DMS114 treated with DMSO at 0.1 percent for 48 hours (cell line): ENCODE results near the gene SULT1A1.
"Not testable (repeated sequence)": the region's sequence is repeated elsewhere in the genome, so short reads cannot be mapped to it uniquely, and the experiment has no call there.

ENCODE experiments used
- DNase-seq: peaks from one replicate; lab custom pipeline; 2025; ENCODE audit not compliant: unreplicated experiment; lab: John Stamatoyannopoulos, UW

Gene SULT1A1

DNA sequence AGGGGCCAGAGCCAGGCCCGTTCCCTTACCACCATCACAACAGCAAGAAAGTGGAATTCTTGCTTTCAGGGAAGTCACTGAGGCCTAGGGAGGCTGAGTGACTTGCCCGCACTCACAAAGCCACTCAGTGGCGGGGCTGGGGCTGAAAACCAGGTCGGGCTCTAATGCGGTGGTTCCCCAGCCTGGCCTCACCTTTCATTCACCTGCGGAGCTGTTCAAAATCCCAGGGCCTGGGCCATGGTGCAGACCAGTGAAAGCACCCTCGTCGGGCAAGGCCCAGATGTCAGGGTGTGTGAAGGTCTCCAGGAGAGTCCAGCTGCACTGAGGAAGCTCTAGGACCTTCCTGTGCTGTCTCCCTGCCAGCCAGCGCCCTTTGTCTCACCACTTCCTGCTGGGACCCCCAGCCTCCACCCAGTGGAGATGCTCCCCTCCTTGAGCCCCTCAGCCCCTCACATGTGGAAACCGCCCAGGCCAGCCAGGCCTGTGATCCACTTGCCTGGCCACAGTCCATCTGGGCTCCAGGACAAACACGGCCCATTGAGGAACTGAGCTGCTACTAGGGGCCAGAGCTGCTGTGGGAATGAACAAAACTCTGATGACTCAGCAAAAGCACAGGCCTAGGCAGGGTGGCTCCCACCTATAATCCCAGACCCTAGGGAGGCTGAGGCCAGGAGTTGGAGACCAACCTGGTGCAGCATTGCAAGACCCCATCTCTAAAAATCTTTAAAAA, 812 bp downstream of the SULT1A1 start:
- DNase-seq: not testable (repeated sequence)

DNA sequence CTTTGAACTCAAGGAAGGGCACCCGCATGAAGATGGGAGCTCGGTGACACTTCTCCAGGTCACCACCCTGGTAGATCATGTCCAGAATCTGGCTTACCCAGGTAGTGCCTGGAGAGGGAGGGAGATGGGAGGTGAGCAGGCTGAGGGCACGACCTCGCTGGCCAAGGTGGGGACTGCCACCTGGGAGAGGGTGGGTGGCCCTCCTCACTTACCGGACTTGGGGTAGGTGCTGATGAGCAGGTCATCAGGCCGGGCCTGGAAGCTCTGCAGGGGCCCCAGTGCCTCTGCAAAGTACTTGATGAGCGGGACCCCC, 1.4 kb downstream of the SULT1A1 start:
- not testable (repeated sequence) for DNase-seq

- DNase-seq: not testable (repeated sequence)
Measured at GRCh38 chr16:28607681-28608495, 2.0 kb downstream of the SULT1A1 start.

DNA sequence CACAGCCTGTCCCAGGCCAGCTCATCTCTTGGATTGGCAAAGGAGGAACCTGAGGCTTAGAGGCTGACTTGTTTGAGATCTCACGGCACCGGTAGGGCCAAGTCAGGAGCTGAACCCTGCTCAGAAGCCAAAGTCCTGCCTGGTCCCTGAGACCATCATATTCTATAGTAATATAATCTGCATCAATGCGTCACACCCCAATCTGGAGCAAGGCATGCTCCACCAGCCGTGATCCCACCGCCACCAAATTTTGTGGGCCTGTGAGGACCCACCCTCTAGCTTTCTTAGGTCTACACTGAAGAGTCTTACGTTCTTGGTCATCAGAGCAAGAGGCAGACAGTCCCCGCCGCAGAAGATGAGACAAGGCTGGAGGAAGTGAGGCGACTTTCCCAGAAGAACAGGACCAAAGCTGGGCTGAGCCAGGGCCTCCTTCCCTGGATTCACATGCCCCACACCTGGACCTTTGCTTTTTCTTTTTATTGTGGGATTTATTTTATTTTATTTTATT, 2.7 kb downstream of the SULT1A1 start:
- DNase-seq: no peak

DNA sequence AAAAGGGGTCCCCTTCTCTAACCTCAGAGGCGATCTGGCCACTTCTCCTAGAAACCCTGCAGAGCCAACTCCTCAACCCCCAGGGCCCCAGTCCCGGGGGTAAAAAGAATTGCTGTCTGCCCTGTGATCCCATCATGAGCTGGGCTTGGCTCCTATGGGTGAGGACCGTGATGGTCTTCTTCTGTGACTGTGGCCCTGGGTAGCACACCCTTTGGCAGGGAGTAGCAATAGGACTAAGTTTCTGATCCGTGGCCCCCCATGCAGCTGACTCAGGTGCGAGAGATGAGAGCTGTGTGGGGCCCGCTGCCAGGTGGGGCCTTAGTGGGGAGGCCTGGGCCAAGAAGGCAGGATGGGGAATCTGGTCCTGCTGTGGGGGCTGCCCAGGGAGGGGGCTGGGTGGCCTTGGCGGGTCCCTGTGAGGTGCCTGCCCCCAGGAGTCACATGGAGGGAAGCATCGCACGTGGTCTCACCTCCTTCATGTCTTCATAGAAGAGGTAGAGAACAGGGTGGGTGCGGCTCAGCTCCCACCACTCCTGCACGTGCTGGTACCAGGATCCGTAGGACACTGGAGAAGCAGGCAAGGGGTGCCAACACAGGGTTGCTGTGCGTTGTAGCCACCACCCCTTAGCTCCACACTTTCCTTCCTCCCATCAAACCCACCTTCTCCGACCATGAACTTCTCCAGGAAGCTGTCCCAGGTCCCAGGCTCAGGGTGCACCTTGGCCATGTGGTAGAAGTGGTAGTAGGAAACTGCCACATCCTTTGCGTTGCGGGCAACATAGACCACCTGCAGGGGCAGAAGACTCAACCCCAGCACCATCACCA, 3.3 kb downstream of the SULT1A1 start:
- DNase-seq: no peak

DNA sequence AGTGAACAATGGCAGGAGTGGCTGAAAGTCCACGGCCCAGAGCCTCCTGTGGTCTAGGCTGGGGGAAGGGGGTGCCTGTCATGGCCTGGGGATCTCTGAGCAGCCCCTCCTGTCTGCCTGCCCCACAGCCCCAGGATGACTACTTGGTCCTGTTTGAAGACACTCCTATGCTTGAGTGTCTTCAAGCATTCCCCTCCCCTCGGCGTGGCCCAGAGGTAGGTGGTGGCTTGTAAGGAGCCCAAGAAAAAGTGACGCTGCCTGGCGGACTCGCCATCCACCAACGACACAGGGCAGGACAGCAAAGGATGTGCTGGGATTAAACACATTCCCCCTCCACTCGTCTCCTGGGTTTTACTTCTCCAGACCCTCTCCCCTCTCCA, 5.7 kb downstream of the SULT1A1 start:
- DNase-seq: no peak

DNA sequence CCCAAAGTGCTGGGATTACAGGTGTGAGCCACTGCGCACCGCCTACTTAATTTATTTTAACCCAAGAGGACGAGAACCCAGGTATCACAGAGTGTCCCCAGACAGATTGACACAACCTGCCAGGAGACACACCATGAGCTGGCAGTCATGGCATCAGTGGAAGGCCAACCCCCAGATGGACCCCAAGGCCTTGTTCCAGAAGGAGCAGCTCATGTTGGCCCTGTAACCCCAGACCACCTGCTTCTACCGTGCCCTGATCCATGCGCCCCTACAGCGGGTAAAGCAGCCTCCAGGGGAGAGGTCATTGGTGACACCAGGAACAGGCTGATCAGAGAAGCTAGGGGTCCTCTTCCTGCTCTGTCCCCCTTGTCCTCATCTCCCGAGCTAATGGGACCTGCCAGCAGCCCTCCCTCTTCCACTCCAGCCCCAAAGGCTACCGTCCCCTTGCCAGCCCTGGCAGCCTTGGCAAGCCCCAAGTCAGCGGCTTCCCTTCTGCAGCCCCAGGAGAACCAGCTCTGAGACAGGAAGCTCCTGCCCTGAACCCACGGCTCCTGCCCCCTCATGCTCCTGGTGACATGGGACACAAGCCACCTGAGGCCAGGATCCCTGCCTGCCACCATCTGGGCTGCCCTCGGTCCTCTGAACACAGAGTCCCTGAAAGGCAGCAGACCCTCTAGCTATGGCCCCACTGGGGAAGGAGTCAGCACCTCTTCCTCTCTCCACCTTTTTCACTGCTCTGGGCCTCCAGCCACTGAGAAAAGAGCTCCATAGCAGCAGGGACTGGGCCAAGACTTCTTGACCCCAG, 6.3 kb downstream of the SULT1A1 start:
- no peak for DNase-seq

DNA sequence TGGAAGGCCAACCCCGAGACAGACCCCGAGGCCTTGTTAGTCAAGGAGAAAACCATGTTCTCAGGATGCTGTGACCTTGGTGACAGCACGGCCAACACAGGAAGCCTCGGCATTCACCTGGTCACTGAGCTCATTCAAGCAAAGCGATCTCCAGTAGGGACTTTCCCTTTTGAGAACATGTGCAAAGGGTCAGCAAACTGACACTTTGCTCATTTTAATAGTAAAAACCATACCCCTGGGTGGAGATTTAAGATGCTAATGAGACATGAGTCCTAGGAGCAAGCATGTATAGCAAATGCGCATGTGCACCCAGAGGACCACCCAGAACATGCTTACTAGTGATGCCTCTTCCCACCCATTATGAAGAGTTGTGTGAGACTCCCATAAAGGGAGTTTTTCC, 7.3 kb downstream of the SULT1A1 start:
- no peak for DNase-seq

DNA sequence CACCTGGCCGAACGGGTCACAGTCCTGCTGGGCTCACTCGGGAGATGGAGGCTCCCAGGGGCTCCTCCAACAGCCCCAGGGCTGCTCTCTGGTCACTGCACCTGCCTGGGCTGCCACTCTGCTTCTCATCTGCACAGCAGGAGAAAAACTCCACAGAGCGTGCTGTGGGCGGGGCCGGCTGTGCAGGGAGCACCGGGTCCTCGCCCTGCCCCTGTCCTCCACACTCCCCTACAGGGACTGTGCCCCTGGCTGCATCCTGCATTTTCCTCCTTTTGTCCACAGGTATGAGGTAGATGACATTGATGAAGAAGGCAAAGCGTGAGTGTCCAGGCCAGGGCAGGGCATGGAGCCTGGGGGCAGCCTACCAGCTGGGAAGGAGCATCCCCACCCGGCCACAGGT, 7.8 kb downstream of the SULT1A1 start:
- DNase-seq: not testable (repeated sequence)

GRCh38 chr16:28601589-28601988, 8.3 kb downstream of the SULT1A1 start:
- DNase-seq: not testable (repeated sequence)

DNA sequence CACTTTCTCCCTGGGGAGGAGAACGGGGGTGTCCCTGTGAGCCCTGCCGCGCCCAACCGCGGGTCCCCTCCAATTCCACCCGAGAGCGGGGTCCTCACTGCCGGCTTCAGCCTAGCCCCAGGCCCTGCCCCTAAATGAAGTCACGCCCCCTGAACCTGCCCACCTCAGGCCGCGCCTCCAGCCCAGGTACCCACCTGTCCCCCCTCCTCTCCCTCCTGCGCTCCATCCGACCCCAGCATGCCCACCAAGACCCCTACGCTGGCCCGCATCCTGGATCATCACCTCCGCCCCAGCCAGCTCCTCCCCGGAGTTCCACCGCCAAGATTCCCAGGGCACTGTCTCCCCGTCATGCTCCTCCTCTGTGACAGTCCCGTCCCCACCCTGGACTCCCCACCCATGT, 8.9 kb downstream of the SULT1A1 start:
- not testable (repeated sequence) for DNase-seq

DNA sequence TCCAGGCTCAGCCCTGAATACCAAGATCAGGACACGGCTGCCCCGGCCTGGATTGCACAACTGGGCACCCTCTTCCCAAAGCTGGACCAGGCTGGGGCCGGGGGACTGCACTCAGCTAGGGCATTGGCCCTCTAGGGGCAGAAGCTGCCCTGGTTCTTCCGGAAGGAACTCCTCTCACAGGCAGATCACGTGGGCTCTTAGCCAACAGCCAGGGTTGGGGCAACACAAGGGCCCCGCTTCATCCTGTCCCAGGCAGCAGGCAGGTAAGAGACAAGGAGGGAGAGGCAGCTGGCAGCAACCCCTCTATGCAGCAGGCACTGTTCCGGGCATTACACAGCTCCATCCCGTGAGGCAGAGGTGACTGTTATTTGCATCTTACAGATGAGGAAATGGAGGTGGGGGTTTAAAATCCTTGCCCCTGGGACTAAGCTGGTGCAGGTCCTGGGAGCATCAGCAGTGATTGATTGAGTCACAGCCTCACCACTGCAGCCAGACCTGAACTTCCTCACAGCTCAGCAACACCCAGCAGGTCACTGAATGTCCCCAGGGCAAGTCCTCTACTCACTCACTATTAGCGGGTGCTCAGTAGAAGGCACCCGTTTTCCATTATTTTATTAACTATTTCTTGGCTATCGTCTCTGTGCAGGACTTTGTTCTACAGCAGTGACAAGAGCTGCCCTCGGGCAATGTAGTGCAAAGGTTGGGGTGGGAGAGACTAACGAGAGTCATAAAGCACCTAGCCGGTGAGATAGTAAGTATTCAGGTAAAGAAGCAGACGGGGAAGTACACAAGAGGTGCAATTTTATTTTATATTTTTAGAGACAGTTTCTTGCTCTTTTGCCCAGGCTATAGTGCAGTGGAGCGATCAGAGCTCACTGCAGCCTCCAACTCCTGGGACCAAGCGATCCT, 10.2 kb downstream of the SULT1A1 start:
- DNase-seq: not testable (repeated sequence)

- DNase-seq: no peak
Measured at GRCh38 chr16:28597692-28598261, 12.1 kb downstream of the SULT1A1 start.

GRCh38 chr16:28596840-28597691, 12.8 kb downstream of the SULT1A1 start, which contains the start of gene SULT1A2:
SULT1A2 (minus strand) TSS chr16:28597050; CDS start chr16:28595930, 1,120 bp downstream.
- no peak for DNase-seq

DNA sequence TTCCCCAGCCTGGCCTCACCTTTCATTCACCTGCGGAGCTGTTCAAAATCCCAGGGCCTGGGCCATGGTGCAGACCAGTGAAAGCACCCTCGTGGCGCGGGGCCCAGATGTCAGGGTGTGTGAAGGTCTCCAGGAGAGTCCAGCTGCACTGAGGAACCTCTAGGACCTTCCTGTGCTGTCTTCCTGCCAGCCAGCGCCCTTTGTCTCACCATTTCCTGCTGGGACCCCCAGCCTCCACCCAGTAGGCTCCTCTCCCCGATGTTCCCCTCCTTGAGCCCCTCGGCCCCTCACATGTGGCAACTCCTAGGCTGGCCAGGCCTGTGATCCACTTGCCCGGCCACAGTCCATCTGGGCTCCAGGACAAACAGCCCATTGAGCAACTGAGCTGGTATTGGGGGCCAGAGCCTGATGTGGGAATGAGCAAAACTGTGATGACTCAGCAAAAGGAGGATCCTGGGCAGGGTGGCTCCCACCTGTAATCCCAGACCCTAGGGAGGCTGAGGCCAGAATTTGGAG, 13.7 kb downstream of the SULT1A1 start:
- no peak for DNase-seq

- DNase-seq: not testable (repeated sequence)
Measured at GRCh38 chr16:28595451-28595850, 14.4 kb downstream of the SULT1A1 start.

GRCh38 chr16:28592979-28593553, 16.8 kb downstream of the SULT1A1 start:
- DNase-seq: no peak

- DNase-seq: no peak
Measured at GRCh38 chr16:28592511-28592910, 17.3 kb downstream of the SULT1A1 start.
